SK-N-SH (cell line): ENCODE measurements around the gene ZSCAN25.

Experiments
- CTCF ChIP-seq: fragments of 200-600 bp; sonication (generic); IDR thresholded peaks from 2 replicates; pipeline ENCODE4 v1.6.1; 2017; ENCODE audit warnings: antibody characterized with exemption, mild to moderate bottlenecking, moderate library complexity
- ELF1 ChIP-seq: IDR thresholded peaks from 2 replicates; pipeline ENCODE4 v1.4.0; 2012
- FOSL2 ChIP-seq: IDR thresholded peaks from 2 replicates; pipeline ENCODE4 v1.4.0; 2012; ENCODE audit warnings: low read depth, mild to moderate bottlenecking, moderate library complexity, borderline replicate concordance
- GATA2 ChIP-seq: sonication (generic); formaldehyde crosslinking; IDR thresholded peaks from 2 replicates; pipeline ENCODE4 v1.5.0; 2020; ENCODE audit warnings: mild to moderate bottlenecking, missing genetic modification reagents
- IRF3 ChIP-seq: fragments of 150-350 bp; IDR thresholded peaks from 2 replicates; pipeline ENCODE4 v1.6.1; 2016; ENCODE audit warnings: mild to moderate bottlenecking, low read depth, low read length
- JUND ChIP-seq: IDR thresholded peaks from 2 replicates; pipeline ENCODE4 v1.4.0; 2012
- MEF2A ChIP-seq: IDR thresholded peaks from 2 replicates; pipeline ENCODE4 v1.4.0; 2012; ENCODE audit warnings: low read depth, borderline replicate concordance
- MXI1 ChIP-seq: IDR thresholded peaks from 2 replicates; pipeline ENCODE4 v1.6.1; 2012; ENCODE audit warnings: mild to moderate bottlenecking, low read depth, low read length, improper control_type of control experiment
- NFIC ChIP-seq: IDR thresholded peaks from 2 replicates; pipeline ENCODE4 v1.4.0; 2012; ENCODE audit warnings: borderline replicate concordance
- PBX3 ChIP-seq: IDR thresholded peaks from 2 replicates; pipeline ENCODE4; 2012
- POLR2AphosphoS5 ChIP-seq: IDR thresholded peaks from 2 replicates; pipeline ENCODE4 v1.6.1; 2012; ENCODE audit warnings: low read depth, low read length
- RXRA ChIP-seq: IDR thresholded peaks from 2 replicates; pipeline ENCODE4 v1.4.0; 2012; ENCODE audit warnings: low read depth, mild to moderate bottlenecking, borderline replicate concordance
- TAF1 ChIP-seq: IDR thresholded peaks from 2 replicates; pipeline ENCODE4 v1.6.1; 2012; ENCODE audit warnings: low read depth, mild to moderate bottlenecking, low read length, moderate library complexity, borderline replicate concordance
- USF1 ChIP-seq: IDR thresholded peaks from 2 replicates; pipeline ENCODE4 v1.4.0; 2012; ENCODE audit warnings: low read depth, borderline replicate concordance

- TF ChIP-seq MEF2A = no peak
- no peak for TF ChIP-seq MXI1
- TF ChIP-seq GATA2 = no peak
- no peak for TF ChIP-seq CTCF
- TF ChIP-seq FOSL2 = no peak
- no peak for TF ChIP-seq POLR2AphosphoS5
- no peak for TF ChIP-seq IRF3
- no peak for TF ChIP-seq ELF1
- no peak for TF ChIP-seq PBX3
- no peak for TF ChIP-seq USF1
- TF ChIP-seq NFIC = no peak
- TF ChIP-seq RXRA = no peak
- no peak for TF ChIP-seq TAF1
- TF ChIP-seq JUND = no peak
These were observed 9.2 kb downstream of the ZSCAN25 start for GRCh38 chr7:99625961-99626360.
